Left lobe of liver (tissue), 2 donors: Measurements from ENCODE around the gene GANC. TPM values are rescaled to one million over a fixed set of nuclear protein-coding genes. Genes with fewer than 3 reads are reported as not detected.
"Not testable (repeated sequence)": the region's sequence is repeated elsewhere in the genome, so short reads cannot be mapped to it uniquely, and the experiment has no call there.

ENCODE experiments used
- ATAC-seq: fragments of 200-7000 bp; cut with Tn5 transposase; one replicate; pipeline ENCODE4 v1.9.1; 2020; ENCODE audit warnings: mild to moderate bottlenecking, moderate library complexity
- DNase-seq: peaks from one replicate; pipeline ENCODE4 v3.0.0-alpha.2; 2020; ENCODE audit warnings: low spot score
- total RNA-seq: library from RNA; stranded (reverse); gene quantifications from one replicate; pipeline ENCODE4 v1.2.1, GENCODE V29; 2021
- donor health status: DM: no; HTN: no; CAD: no; lungs with moderate emphysema.
- donor health status: DM: no; HTN: yes; CAD: no.

Gene GANC
- total RNA-seq, 1 donor from 2014 or later, result 33.8 TPM

GRCh38 chr15:42282344-42282743, 9.3 kb downstream of the GANC start:
- ATAC-seq (peak; percentile 7), DNase-seq (no peak)

GRCh38 chr15:42282926-42283325, 9.9 kb downstream of the GANC start:
- ATAC-seq (peak; percentile 71), DNase-seq (no peak)

GRCh38 chr15:42283671-42284070, 10.7 kb downstream of the GANC start:
- peak; percentile 63 for ATAC-seq
- DNase-seq, result peak; percentile 70

- ATAC-seq (no peak), DNase-seq (no peak)
Measured at GRCh38 chr15:42284551-42284950, 11.6 kb downstream of the GANC start.

- peak; percentile 29 for ATAC-seq
- no peak for DNase-seq
Measured at GRCh38 chr15:42285034-42285433, 12.0 kb downstream of the GANC start.

GRCh38 chr15:42286445-42287029, 13.5 kb downstream of the GANC start:
- DNase-seq (peak; percentile 57), ATAC-seq (peak; percentile 69)

GRCh38 chr15:42287931-42288330, 14.9 kb downstream of the GANC start:
- ATAC-seq (no peak), DNase-seq (no peak)

GRCh38 chr15:42289166-42289565, 16.2 kb downstream of the GANC start:
- no peak for DNase-seq
- no peak for ATAC-seq

- ATAC-seq, DNase-seq: not testable (repeated sequence)
Measured at GRCh38 chr15:42301004-42301403, 28.0 kb downstream of the GANC start.

GRCh38 chr15:42306681-42307080, 33.7 kb downstream of the GANC start:
- ATAC-seq (no peak), DNase-seq (no peak)

GRCh38 chr15:42313463-42313862, 40.5 kb downstream of the GANC start:
- ATAC-seq (peak; percentile 74), DNase-seq (no peak)

GRCh38 chr15:42314818-42315217, 41.8 kb downstream of the GANC start:
- ATAC-seq (peak; percentile 95), DNase-seq (no peak)

- DNase-seq (no peak), ATAC-seq (no peak)
Measured at GRCh38 chr15:42315521-42315920, 42.5 kb downstream of the GANC start.

- ATAC-seq, DNase-seq: not testable (repeated sequence)
Measured at GRCh38 chr15:42316282-42316805, 43.3 kb downstream of the GANC start.

GRCh38 chr15:42319206-42319605, 46.2 kb downstream of the GANC start:
- DNase-seq, result no peak
- ATAC-seq, result no peak

GRCh38 chr15:42324308-42324707, 51.3 kb downstream of the GANC start:
- DNase-seq (no peak), ATAC-seq (no peak)

- no peak for ATAC-seq
Measured at GRCh38 chr15:42329161-42329560, 56.2 kb downstream of the GANC start.

GRCh38 chr15:42329992-42330391, 57.0 kb downstream of the GANC start:
- ATAC-seq (no peak), DNase-seq (no peak)

More at GRCh38 chr15:42329161-42329560, 56.2 kb downstream of the GANC start:
- no peak for DNase-seq

- DNase-seq (no peak), ATAC-seq (no peak)
Measured at GRCh38 chr15:42331235-42331634, 58.2 kb downstream of the GANC start.

GRCh38 chr15:42332331-42332730, 59.3 kb downstream of the GANC start:
- ATAC-seq (no peak), DNase-seq (no peak)

GRCh38 chr15:42335074-42335473, 62.1 kb downstream of the GANC start:
- ATAC-seq, result no peak
- DNase-seq, result no peak

GRCh38 chr15:42336650-42337049, 63.6 kb downstream of the GANC start:
- ATAC-seq, DNase-seq: not testable (repeated sequence)

- not testable (repeated sequence) for DNase-seq, ATAC-seq
Measured at GRCh38 chr15:42337104-42337503, 64.1 kb downstream of the GANC start.
